ENCODE results near the gene PHACTR1.
A peak's percentile ranks its signal among the peaks of the same experiment; 100 is the strongest.

PHACTR1 gene

DNA sequence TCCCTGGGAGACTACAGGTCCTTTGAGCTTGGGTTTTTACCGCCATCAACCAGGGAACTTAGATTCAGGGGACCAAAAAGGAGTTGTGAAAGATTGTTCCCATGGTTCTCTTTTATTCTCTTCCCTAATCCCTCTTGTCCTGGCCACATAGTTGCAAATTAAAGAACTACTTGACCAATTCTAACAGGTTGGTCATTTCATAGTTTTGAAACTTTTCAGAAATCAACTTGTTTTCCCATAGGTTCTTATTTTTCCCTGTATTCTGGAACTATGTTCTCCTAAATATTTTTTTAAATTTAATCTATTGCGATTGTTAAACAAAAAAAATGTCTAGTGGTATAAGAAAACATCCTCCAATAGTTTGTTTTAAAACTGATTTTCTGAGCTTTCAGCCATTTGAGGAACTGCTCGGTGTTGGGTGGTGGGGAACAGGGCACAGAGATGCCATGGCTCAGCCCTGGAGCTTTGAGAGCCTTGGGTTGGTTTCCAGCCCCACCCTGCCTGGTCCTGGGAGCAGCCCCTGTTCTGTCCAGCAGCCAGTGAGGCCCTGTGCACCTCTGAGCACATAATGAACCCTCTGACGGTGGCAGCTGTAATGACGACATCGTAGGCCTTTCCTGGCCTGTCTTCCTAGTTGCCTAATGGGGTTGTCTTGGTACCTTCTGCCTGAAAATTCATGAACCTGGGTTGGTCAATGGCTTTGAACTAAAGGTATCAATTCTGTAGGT, 558.3 kb downstream of the PHACTR1 start:
- DNase-seq: no peak

DNA sequence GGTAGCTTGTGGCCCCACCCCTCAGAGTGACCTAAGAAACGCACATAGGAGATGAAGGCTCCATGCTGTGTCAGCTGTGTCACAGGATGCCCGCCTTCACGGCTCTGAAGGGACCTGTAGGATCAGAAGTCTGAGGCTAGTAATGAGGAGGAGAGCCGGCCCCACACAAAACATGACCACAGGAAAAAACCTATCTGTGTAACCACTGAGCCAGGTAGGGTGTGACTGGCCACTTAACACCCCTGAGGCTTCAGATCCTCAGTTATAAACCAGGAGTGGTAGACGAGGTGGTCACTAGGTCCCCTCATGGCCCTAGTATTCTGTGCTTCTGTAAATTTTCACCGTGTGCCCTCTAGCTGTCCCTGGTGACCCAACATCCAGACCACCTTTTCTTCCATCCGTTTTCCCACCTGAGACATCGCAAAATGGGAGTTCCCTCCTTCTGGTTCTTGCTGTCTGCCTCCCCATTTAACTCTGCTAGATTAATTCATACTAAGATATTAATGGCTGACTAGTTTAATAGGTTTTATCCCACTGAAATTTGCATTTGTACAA, 558.9 kb downstream of the PHACTR1 start:
- DNase-seq: no peak

DNA sequence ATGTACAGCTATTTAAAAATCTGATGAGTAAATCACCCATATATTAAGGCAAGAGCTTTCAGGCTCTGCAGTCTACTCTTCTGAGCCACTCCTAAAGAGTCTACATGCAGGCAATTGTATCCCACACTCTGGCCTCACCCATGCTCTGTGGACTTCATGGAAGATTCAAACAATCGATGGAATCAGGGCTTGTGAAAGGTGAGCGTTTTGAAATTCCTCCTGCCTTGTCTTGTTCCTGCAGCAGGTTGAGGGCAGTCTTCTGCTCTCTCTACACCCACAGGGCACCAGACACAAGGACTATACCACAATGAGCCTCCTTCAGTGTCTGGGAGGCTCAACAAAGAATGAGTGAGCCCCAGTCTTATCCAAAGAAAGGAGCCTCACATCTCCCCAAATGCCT, 560.7 kb downstream of the PHACTR1 start:
- no peak for DNase-seq

DNA sequence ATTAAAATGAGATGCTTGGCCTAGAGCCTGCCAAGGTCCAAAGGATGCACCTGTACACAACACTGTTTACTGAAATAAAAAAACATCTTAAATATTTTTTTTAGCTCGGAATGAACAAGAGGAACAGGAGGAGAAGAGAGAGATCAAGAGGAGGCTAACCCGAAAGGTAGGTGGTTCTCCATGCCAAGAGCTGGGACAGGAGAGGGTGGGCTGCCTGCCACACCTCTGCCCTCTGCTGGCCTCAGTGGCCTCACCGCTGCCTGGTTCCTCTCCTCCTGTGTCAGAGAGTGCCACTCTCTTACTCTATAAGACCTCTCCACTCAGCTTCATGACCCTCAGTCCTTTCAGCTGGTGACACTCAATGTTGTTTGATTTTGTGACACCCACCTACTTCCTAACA, 561.6 kb downstream of the PHACTR1 start:
- peak; percentile 30 for DNase-seq

DNA sequence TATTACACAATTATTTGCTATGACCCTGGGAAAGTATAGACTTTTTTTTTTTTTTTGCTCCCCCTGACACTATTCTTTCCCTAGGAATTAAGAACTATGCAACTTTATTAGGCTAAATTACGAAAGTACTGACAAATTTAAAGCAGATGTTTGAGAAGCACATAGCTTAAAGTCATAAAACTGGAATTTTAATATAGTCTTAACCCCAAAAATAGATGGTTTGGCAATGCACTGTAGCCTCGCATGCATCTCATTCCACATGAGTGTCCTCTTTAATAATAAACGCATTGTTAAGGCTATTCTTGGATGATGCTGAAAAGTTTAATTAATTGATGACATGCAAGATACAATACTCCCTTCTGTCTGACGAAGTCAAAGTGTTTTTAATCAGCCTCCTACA, 562.4 kb downstream of the PHACTR1 start:
- no peak for DNase-seq

DNA sequence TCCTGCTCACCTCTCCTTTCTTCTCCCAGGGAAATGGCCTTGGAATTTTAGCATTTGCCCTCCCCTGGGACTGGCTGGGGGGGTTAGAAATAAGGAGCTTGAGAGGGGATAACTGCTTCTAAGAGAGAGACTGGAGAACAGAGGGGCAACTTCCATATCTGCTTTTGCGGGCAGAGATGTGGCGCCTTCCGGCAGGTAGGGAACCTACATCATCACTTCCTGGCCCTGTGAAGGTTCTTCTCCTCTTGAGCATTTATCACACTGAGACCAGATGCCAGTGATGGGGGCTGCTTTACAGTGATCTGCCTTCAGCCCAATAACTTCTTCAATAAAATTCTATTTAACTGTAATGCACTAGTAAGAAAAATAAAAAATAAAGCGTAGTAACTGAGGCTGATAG, 563.7 kb downstream of the PHACTR1 start:
- no peak for DNase-seq

DNA sequence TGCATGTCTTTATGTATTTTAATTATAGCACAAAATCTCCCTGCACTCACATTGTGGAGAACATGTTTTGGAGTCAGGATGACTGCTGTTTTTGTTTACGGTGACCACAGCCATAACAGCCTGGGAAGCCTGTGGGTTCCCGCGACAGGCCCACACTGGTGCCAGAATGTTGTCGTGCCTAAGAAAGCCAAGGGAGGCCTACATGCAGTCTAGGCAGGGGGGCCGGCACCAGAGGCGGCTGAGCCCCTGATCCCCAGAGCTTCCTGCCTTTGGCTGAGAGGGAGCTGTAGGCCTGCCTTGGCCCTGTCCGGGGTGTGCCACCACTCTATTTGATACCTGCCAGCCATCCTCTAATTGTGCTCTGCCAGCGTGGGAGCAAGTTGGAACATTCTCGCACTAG, 565.1 kb downstream of the PHACTR1 start:
- no peak for DNase-seq

DNA sequence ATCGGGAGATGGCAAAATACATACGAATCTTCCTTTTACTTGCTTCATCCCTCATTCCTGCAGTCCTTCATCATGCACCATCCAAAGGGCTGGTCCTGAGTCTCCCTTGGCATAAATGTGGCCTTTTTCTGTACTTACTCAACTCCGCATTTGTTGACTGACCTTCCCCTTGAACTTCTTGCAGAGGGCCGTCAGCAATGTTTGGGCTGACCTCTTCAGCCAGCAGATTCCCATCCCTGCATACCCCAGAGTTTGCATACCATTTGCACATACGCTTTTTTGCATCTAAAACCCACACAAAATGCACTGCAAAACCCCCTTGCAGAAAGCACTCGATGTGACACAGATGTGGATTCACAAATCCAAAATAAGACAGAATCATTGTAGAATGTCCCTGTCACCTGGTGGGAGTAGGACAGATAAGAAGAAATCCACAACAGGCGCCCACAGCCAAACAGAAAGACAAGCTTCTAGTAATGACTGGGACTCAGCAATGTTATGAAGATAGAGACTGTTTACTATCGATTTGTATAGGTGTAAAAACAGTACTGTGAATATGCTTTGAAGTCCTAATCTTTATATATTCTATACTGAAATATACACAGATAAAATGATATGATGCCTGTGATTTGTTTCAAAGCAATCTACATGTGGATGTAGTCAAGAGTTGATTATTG, 566.0 kb downstream of the PHACTR1 start:
- DNase-seq: peak; percentile 27

DNA sequence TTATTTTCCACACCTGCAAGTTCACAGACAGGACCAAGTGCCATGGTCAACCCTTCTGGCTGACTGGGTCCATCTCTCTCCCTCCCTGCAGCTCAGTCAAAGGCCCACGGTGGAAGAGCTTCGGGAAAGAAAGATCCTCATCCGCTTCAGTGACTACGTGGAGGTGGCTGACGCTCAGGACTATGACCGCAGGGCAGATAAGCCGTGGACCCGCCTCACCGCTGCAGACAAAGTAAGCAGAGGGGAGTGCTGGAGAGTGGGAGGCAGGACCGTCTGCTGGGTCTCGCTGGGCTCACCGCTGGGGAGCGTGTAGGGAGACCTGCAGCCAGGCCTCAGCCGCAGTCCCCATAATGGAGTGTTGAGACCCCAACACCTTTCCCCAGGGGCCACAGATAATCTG, 566.8 kb downstream of the PHACTR1 start:
- no peak for DNase-seq

DNA sequence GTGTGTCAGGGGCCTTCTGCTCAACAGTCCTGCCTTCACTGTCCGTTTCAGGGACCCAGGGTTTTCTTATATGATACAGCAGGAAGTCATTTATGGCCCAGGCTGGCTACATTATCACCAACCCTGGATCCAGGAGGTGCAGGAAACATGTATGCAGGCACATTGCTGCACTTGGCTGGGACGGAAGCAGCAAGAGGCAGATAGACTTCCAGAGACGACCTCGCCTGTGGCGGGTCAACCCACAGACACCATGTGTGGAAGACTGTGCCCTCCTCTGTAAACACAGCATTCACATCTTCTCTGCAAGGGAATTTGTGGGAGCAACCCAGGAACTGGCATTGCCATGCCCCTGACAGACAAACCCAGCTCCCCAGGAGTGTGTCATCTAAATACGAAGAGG, 568.1 kb downstream of the PHACTR1 start:
- no peak for DNase-seq

DNA sequence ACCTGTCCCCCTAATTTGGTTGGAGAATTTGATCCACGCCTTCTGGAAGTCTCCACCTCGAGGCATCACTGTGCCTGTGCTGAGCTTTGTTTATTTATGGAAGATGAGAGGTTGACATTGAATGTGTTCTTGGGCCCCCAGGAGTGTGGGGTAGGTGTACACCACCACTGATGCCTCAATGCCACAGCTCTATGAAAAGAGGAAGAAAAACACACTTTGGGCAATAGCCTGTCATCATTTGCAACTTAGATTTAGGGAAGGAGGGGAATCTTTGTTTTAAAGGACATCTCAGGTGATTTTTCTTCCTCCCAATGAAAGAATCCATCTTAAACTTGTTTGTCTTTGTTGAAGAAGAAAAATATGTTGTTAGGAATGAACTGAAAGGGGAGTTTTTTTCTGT, 569.1 kb downstream of the PHACTR1 start:
- DNase-seq: no peak

DNA sequence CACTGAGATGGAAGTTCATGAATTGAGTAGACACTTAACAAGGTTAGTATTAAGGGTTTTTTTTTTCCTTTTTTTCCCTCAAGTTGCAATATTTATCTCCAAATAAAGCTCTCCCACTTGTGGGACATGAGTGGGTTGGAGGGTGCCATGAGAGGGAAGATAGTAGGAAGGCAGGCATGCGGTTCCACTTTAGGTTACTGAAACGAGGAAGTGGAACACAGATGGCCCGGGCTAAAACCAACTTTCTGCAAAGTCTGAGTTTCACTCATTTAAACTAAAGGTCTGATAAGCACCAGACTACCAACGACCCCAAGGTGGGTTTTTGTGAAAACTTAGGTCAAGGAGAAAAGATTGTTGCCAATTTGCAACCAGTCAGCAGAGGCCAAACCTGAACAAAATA, 569.6 kb downstream of the PHACTR1 start:
- no peak for DNase-seq

DNA sequence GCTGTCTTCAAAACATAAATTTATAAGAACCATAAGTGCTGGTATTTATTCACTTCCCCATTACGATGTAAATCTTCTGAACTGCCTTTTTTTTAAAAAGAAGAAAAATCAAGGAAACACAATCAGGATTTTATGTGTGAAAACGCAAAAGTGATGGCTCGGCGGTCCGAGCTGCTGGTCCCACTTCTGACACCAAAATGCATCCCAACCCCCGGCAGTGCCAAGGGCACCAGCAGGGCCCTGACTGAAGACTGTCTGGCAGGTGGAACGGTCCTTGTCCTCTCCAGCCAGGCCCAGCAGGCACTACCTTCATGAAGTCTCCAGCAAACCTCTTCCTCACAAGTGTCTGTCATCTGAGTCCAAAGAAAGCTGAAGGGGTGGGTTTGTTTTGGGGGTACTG, 570.5 kb downstream of the PHACTR1 start:
- no peak for DNase-seq

DNA sequence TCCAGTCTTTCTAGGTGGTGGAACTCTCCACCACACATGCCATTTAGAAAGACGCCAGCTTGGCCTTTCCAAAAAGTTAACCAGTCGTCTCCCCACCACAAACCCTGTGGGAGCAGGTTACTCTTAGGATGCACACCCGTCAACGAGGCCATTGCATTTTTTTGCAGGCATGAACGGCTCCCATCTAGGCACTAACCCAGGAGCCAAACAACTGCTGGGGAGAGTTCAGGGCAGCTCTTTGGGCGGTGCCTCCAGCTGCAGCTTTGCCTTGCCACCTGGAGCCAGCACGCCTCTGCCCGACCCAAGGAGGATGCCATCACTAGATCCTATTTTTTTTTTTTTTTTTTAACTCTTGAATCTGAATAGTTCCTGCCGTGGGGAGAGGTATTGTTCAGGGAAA, 571.9 kb downstream of the PHACTR1 start:
- no peak for DNase-seq

DNA sequence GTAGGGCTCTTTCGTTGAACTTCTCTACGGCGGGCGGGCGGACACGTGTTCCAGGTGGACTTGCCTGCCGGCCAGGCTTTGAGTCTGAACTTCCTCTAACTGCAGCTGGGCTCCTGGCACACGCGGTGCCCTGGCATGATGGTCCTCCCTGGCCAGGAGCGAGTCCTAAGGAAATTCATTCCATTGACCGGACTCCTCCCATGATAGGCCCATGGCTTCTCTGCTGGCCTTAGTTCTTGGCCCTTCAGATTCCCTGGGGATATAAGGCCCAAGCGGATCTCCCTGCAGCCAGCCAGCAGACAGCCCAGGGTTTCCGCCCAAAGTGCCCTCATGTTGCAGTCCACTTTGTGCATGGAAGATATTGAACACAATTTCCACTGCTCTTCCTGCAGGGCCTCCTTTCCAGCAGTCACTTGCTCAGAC, 572.4 kb downstream of the PHACTR1 start:
- no peak for DNase-seq

DNA sequence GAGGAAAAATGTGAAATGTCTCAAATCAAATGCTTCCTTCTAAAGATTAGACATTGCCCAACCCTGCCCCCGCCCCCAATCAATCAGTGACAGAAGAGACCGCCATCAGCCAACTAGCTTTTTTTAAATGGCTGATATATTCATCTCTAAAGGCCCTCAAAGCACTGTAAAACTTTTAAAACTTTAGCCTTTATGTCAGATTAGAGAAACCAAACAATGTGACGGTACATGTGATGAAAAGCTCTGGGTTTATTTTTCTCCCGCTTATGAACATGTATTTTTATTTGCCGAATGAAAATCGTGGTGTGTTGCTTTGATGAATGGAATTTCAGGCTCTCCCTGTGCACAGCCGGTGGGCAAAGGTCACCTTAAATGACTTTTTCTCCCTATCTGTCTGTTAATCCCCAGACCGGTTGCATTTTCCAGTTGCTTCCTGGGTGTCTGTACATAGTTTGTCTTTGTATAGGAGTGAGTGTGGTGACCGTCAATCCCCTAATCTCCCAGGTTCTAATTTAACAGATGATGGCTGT, 573.3 kb downstream of the PHACTR1 start:
- DNase-seq: no peak

DNA sequence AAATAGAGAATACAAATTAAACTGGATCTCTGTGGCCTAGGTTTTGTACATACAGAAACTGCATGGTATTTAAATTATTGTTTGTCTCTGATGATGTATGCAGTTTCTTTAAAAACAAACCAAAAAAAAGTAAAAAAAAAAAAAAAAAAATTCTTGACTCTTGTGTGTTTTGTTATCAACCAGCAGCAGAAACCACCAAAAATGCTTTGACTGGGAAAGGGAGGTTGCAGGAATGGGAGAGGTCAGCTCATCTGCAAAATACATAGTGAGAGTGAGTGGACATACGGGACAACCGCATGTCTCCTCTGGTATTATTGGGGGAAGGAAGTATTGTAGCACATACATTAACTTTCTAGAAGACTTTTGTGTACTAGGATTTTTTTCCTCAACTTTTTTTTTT, 573.8 kb downstream of the PHACTR1 start:
- no peak for DNase-seq

DNA sequence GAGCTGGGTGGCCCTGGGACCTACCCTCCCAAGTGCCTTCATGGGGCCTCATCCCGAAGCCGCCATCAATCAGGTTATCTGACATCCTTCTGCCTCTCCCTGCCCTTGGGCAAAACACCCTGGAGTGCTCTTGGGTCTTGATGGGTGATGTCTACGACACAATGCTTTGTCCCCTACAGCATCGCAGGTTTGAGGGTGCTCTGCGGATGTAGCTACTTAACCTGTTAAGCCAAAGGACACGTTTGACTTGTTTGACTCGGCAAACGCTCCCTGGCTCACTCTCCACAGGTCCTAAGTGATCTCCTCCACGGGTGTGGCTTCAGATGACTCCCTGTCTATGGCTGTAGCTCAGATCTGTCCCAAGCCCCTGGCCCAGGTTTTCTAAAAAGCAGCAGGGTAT, 576.2 kb downstream of the PHACTR1 start:
- no peak for DNase-seq

DNA sequence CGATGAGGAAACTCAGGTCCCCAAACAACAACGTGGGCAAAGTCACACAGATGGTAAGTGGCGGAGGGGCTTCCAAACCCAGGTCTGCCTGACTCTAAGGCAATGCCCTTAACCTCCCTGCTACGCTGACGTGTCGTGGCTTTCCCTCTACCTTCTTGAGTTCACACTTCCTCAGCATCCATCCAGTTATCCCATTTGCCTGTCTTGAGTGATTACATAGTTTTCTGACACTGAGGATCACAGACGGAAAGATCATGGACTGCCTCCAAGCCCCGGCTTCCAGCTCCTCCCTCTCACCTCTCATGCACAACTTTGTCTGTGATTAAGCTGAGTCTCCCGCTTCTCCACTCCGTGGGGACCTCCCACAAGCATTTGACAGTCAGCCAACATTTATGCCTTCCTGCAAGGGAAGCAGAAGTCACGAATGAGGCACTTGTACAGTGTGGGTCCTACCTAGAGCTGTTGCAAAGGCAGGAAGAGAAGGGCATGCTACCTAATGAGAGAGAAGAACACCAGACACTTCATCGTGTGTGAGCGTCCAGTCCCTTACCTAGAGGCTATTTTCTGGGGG, 578.0 kb downstream of the PHACTR1 start:
- DNase-seq: no peak

DNA sequence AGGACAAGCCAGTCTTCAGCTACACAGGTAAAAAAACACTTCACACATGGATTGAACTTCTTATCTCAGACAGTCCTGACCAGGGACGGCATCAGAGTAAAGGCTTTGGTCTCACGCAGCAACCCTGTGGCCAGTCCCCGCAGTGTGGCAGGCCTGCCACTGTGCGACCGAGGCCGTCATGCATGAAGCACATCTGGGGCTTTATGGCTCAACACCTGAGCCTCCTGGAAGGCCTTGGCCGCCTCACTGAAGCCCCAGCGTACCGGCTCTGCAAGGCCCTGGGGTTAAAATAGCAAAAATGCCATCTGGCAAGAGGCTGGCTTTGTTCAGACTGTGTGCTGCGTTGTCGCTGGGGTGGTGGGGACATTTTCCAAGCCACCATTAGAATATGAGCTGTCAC, 579.0 kb downstream of the PHACTR1 start:
- DNase-seq: no peak

DNA sequence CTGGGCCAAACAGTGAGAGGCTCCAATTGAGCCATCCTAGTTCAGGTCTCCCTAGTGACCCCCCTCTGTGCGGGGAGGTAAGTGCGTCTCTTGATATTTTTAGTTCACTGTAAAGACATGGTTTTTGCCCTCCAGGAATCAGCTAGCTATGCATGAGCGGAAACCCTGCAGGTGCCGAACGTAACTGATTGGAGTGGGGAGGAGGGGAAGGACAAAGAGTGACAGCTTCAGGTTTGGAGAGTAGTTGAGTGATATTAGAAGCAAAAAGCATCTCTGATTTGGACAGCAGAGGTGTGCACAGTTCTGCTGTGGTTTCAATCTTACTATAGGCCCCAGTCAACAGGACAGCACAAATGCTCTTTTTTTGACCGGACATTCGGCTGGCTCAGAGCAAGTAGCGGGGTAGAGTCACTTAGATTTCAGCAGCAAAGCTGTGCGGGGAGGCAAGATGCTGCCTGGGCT, 580.0 kb downstream of the PHACTR1 start:
- DNase-seq: no peak

DNA sequence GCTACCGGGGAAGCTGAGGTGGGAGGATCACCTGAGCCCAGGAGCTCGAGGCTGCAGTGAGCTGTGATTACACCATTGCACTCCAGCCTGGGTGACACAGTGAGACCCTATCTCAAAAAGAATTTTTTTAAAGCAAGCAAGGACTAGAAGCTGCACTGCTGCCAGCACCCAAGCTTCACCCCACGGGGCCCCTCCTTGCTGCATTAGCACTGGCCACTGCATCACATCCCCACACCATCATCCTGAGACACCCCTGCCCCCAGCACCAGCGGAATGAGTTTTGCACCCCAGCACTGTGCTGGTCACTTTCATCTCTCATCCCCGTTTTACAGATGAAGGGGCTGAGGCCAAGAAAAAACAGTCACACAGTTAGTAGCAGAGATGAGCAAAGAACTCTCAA, 580.8 kb downstream of the PHACTR1 start:
- no peak for DNase-seq

DNA sequence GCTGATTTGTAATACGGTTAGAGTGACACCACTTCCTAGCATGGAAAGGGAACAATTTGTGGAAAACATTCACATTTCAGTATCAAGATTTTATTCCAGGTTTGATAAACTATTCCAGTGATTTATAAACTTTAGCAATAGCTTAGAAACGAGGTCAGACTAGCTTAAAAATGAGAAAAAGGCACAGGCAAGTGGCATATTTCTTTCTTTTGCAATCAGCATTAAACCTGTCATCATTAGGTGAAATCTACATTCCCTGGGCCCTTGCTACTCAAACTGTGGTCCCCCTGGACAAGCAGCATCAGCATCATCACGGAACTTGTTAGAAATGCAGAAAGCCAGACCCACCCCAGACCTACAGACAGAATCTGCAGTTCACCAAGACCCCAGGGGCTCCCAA, 581.9 kb downstream of the PHACTR1 start:
- no peak for DNase-seq

DNA sequence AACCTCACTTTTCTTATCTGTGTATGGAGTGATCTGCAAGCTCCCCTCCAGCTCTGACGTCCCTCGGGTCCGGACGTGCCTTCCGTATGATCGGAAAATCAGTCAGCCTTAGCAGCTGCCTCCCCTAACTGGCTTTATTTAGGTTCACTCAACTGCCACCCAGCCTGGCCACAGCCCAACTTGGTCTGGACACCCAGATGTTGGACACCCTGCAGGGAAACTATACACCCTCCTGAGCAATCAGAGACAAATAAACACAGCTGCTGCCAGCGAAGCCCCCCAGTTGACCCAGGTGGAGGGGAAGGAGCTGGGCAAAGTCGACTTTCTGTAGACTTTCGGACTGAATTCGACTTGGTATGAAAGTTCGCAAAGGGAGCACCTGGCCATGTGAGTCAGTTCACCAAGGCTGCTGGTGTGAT, 582.8 kb downstream of the PHACTR1 start:
- no peak for DNase-seq
